Fibroblast of the aortic adventitia (primary cell): ENCODE measurements around the gene CDCP2. TPM values are rescaled to one million over a fixed set of nuclear protein-coding genes. Genes with fewer than 3 reads are reported as not detected.

ENCODE experiments used
- DNase-seq: peaks from one replicate; pipeline ENCODE4 v3.0.0-alpha.2; 2010; ENCODE audit warnings: low read depth
- H3K4me3 ChIP-seq: 2 replicates; pipeline ENCODE4 v1.5.1; 2011; ENCODE audit warnings: low read depth, mild to moderate bottlenecking, control low read depth, low read length, moderate library complexity
- total RNA-seq: library from RNA; depleted of rRNA; stranded (reverse); fragments of >200 nt; gene quantifications from 2 replicates; pipeline ENCODE4 v1.2.3, GENCODE V29; 2012; ENCODE audit warnings: low replicate concordance
- TF ChIP-seq, protein P1 (sequence below): IDR thresholded peaks from 2 replicates; pipeline ENCODE4 v1.5.1; 2011; ENCODE audit warnings: mild to moderate bottlenecking, low read length, control low read depth, inconsistent platforms; ENCODE audit not compliant: insufficient read depth

Gene CDCP2
- total RNA-seq, 1 donor: not detected

DNA sequence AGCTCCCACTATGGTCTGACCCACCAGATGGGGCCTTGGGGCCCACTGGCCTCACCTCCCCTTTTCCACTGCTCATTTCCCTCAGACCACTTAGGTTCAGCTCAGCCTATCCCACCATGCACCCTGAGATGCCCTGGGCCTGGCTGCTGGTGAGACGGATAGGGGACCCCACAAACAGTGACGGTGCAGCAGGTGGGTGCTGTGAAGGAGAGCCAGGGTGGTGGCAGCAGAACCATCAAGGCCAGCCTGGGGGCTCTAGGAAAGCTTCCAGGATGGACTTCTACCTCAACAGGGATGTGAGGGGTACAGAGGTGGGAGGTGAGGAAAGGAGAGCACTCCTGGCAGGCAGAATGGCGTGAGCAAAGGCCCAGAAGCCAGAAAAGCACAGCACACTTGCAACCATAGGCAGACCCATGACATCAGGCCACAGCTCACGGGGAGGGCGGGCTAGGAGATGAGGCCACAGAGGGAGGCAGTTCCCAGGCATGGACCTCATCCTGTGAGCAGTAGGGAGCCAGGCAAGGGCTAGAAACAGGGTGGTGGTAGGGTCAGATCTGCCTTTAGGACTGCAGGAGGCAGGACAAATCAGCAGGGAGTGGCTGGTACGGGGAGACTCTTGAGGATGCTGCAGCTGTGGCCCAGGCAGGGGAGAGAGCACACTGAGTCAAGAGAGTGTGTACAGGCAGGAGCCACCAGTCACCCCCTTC is 24.0 kb upstream of the CDCP2 start:
- TF ChIP-seq, protein P1, sequence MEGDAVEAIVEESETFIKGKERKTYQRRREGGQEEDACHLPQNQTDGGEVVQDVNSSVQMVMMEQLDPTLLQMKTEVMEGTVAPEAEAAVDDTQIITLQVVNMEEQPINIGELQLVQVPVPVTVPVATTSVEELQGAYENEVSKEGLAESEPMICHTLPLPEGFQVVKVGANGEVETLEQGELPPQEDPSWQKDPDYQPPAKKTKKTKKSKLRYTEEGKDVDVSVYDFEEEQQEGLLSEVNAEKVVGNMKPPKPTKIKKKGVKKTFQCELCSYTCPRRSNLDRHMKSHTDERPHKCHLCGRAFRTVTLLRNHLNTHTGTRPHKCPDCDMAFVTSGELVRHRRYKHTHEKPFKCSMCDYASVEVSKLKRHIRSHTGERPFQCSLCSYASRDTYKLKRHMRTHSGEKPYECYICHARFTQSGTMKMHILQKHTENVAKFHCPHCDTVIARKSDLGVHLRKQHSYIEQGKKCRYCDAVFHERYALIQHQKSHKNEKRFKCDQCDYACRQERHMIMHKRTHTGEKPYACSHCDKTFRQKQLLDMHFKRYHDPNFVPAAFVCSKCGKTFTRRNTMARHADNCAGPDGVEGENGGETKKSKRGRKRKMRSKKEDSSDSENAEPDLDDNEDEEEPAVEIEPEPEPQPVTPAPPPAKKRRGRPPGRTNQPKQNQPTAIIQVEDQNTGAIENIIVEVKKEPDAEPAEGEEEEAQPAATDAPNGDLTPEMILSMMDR: no peak
- no peak for DNase-seq
- no peak overlapping the region for H3K4me3 ChIP-seq

DNA sequence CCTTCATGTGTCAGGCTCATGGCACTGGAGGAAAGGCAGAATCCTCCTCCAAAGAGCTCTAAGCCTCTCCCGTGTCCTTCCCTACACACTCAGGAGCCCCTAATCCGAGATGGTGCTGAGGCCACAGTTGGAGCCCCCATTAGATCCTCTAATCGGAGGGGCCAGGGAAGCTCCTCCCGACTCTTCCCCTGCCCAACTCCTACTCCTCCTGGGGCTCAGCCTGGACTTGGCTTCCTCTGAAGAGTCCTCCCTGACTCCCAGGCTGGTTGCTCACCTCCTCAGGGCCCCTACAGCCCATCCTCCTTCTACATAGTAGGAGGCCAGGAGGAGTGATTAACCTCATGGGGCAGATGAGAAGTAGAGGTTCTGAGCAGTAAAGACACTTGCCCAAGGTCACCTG is 21.3 kb upstream of the CDCP2 start:
- no peak for DNase-seq
- TF ChIP-seq, protein P1: no peak
- no peak overlapping the region for H3K4me3 ChIP-seq

DNA sequence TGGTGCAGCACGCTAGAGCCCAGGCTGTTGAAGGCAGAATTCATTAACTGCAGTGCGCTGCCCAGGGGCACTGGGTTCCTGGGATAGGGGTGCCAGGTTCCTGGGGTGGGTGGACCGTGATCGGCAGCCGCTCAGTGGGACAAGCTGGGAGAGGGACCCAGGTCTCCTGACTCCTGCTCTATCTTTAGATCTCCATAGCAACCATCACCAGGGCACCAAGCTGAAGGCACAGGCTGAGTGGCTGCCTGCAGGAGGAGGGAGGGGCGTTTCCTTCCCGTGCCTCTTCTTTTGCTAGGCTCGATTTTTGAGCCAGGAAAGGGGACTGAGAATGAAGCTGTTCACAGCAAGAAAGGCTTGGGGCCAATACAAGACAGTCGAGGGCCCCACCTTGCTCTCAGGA is 20.9 kb upstream of the CDCP2 start:
- H3K4me3 ChIP-seq: no peak overlapping the region
- TF ChIP-seq, protein P1: no peak
- DNase-seq: no peak

DNA sequence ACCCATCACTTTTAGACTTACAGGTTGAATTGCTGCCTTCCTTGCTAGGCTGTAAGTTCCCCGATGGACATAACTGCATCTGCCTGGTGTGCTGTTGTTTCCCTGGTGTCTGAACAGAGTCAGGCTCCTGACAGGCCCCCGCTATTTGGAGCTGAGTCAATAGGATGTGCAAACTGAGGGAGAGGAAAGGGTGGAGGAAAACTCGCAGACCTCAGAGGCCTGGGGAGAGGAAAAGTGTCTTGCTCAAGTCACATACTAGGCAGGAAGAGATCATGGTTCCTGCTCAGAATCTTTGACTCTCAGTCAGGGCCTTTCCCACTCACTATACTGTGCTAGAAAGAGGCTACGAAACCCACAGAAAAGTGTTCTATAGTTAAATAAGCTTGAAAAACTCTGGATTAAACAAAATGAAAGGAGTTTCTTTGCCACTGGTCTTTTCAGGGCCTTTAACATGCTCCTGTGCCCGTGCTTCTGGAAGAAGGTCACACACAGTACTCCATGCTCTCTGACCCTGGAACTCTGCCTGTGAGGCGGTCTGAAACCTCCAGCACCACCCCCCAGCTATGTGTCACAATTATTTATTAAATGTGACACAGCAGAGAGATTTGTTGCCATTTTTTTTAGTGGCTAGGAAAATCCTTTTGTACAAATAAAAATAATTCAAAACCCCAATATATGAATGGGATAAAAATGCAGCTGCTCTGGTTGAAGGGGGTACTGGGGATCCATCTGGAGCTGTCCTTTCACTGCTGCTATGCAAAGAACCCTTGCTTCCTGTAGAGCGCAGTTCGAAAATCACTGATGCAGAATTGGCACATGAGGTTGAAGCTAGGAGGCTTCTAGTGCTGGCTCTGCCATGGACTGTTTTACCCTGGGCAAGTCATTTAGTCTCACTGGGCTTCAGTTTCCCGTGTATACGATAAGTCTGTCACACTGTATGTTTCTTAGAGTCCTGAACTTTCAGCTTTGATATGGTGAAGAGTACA is 20.1 kb upstream of the CDCP2 start:
- H3K4me3 ChIP-seq: no peak overlapping the region
- TF ChIP-seq, protein P1: no peak
- DNase-seq: no peak

DNA sequence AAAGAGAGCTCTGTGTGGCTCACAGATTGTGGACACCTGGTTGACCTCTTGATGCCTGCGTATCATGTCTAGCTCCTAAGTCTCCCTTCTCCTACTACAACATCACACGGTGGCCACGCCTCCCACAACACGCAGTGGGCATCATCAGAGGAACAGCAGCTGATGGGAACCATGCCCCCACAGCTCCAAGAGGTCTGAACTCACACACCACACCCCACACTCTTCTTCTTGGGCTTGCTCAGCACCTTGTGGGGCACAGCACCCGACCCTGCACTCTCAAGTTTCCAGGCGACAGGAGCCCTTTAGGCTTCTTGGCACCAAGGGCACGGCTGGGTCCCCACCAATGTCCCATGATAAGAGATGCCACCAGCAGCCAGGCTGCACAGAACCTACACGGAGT is 18.8 kb upstream of the CDCP2 start:
- DNase-seq: no peak
- H3K4me3 ChIP-seq: no peak overlapping the region
- TF ChIP-seq, protein P1: no peak

DNA sequence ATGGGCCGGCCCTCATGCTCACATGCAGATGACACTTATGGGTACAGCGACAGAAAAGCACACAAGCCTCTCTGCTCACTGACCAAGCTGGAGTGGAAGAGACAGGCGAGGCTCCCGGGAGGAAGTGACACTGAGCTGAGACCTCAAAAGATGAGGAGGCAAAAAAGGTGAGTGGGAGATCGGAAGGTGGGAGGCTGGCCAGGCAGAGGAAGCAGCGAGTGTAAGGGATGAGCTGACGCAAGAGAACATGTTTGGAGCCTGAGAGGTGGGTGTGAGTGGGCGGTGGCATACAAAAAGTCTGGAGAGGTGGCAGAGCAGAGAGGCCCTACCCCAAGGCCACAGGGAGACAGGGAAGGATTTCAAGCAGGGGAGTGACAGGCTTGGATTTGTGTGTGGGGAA is 18.2 kb upstream of the CDCP2 start:
- H3K4me3 ChIP-seq: no peak overlapping the region
- DNase-seq: no peak
- TF ChIP-seq, protein P1: no peak
